ENCODE results near the gene MIB2. TPM values are rescaled to one million over a fixed set of nuclear protein-coding genes. Genes with fewer than 3 reads are reported as not detected.

MIB2 gene
- total and polyA plus RNA-seq, 4 donors: 35.5 to 80.5 (median 50.8) TPM

- Histone ChIP-seq H3K9me3 (ENCODE audit: control insufficient read depth in 4 of 4, insufficient read depth in 3 of 4, low read length in 3 of 4) (no peaks in the 10 kb centered on the region), H3K36me3 (ENCODE audit: control insufficient read depth in 4 of 4, insufficient read depth in 4 of 4, low read length in 4 of 4) (peaks cover 0 to 23% (median 13%) of the 10 kb centered on the region in 4 donors), H3K4me1 (ENCODE audit: control insufficient read depth in 5 of 5, insufficient read depth in 5 of 5, low read length in 5 of 5) (peaks cover 0 to 9% (median 0%) of the 10 kb centered on the region in 5 donors), H3K27me3 (ENCODE audit: control insufficient read depth in 3 of 3, insufficient read depth in 3 of 3, low read length in 2 of 3) (no peaks in the 10 kb centered on the region), H3K4me3 (no peak overlapping the region), H3K9ac (ENCODE audit: insufficient read depth in 1 of 2, low read length in 2 of 2) (no peak overlapping the region), H3K27ac (ENCODE audit: low read depth in 1 of 2, low read length in 1 of 2) (no peak overlapping the region)
- 93 to 96% methylated on average over 17 of the region's 17 CpGs for WGBS, 2 donors
- no peak for TF ChIP-seq CTCF (IDR thresholded peaks at IDR 0.05; ENCODE audit: control extremely low read depth, extremely low read depth)
- DNase-seq: no peak
- ATAC-seq (ENCODE audit: insufficient read depth, low FRiP score): no peak
Measured at GRCh38 chr1:1622788-1623094, 7.4 kb downstream of the MIB2 start.

GRCh38 chr1:1623181-1623630 is 7.9 kb downstream of the MIB2 start:
- Histone ChIP-seq H3K36me3 (ENCODE audit: control insufficient read depth in 4 of 4, insufficient read depth in 4 of 4, low read length in 4 of 4) (peaks cover 0 to 22% (median 11%) of the 10 kb centered on the region in 4 donors), H3K9me3 (ENCODE audit: control insufficient read depth in 4 of 4, insufficient read depth in 3 of 4, low read length in 3 of 4) (no peaks in the 10 kb centered on the region), H3K4me3 (no peak overlapping the region), H3K27ac (ENCODE audit: low read depth in 1 of 2, low read length in 1 of 2) (no peak overlapping the region), H3K27me3 (ENCODE audit: control insufficient read depth in 3 of 3, insufficient read depth in 3 of 3, low read length in 2 of 3) (no peaks in the 10 kb centered on the region), H3K9ac (ENCODE audit: insufficient read depth in 1 of 2, low read length in 2 of 2) (no peak overlapping the region), H3K4me1 (ENCODE audit: control insufficient read depth in 5 of 5, insufficient read depth in 5 of 5, low read length in 5 of 5) (peaks cover 0 to 9% (median 0%) of the 10 kb centered on the region in 5 donors)
- DNase-seq (no peak), ATAC-seq (ENCODE audit: insufficient read depth, low FRiP score) (no peak)
- no peak for TF ChIP-seq CTCF (IDR thresholded peaks at IDR 0.05; ENCODE audit: control extremely low read depth, extremely low read depth)
- WGBS, 2 donors: 95 to 96% methylated on average over 33 of the region's 33 CpGs

- TF ChIP-seq CTCF (IDR thresholded peaks at IDR 0.05; ENCODE audit: control extremely low read depth, extremely low read depth): no peak
- Histone ChIP-seq H3K9me3 (ENCODE audit: control insufficient read depth in 4 of 4, insufficient read depth in 3 of 4, low read length in 3 of 4) (peaks cover 0 to 2% (median 0%) of the 10 kb centered on the region in 4 donors), H3K4me3 (no peak overlapping the region), H3K36me3 (ENCODE audit: control insufficient read depth in 4 of 4, insufficient read depth in 4 of 4, low read length in 4 of 4) (peaks cover 0 to 21% (median 9%) of the 10 kb centered on the region in 4 donors), H3K27ac (ENCODE audit: low read depth in 1 of 2, low read length in 1 of 2) (no peak overlapping the region), H3K27me3 (ENCODE audit: control insufficient read depth in 3 of 3, insufficient read depth in 3 of 3, low read length in 2 of 3) (no peaks in the 10 kb centered on the region), H3K9ac (ENCODE audit: insufficient read depth in 1 of 2, low read length in 2 of 2) (no peak overlapping the region), H3K4me1 (ENCODE audit: control insufficient read depth in 5 of 5, insufficient read depth in 5 of 5, low read length in 5 of 5) (peaks cover 0 to 9% (median 0%) of the 10 kb centered on the region in 5 donors)
- no peak for DNase-seq
- 93 to 95% methylated on average over 49 to 51 of the region's 51 CpGs for WGBS, 2 donors
- ATAC-seq (ENCODE audit: insufficient read depth, low FRiP score): no peak
Measured at GRCh38 chr1:1623631-1624442, 8.5 kb downstream of the MIB2 start.
